Duodenal mucosa (tissue), 2 donors: ENCODE measurements around the gene GTF2A1.

Source experiments
- H3K27ac ChIP-seq: one replicate; pipeline ENCODE4 v1.7.0; 2013; ENCODE audit warnings: low read depth, low read length
- H3K27me3 ChIP-seq, 2 donors: one replicate each; pipeline ENCODE4 v1.7.0; 2013; ENCODE audit warnings: low read length in 2 of 2, control low read depth in 1 of 2; ENCODE audit not compliant: insufficient read depth in 2 of 2, control insufficient read depth in 1 of 2
- H3K36me3 ChIP-seq, 2 donors: one replicate each; pipeline ENCODE4 v1.7.0; 2013; ENCODE audit warnings: low read length in 2 of 2, control low read depth in 1 of 2; ENCODE audit not compliant: insufficient read depth in 2 of 2, control insufficient read depth in 1 of 2
- H3K4me1 ChIP-seq, 2 donors: one replicate each; pipeline ENCODE4 v1.7.0; 2013; ENCODE audit warnings: low read length in 2 of 2, control low read depth in 1 of 2; ENCODE audit not compliant: insufficient read depth in 2 of 2, control insufficient read depth in 1 of 2
- H3K4me3 ChIP-seq, 2 donors: one replicate each; pipeline ENCODE4 v1.7.0; 2013; ENCODE audit warnings: low read length in 2 of 2, low read depth in 1 of 2
- H3K9ac ChIP-seq, 2 donors: one replicate each; pipeline ENCODE4 v1.7.0; 2013; ENCODE audit warnings: low read length in 2 of 2, low read depth in 1 of 2
- H3K9me3 ChIP-seq, 2 donors: one replicate each; pipeline ENCODE4 v1.7.0; 2013; ENCODE audit warnings: low read length in 2 of 2, control low read depth in 1 of 2; ENCODE audit not compliant: control insufficient read depth in 1 of 2

GTF2A1 gene

DNA sequence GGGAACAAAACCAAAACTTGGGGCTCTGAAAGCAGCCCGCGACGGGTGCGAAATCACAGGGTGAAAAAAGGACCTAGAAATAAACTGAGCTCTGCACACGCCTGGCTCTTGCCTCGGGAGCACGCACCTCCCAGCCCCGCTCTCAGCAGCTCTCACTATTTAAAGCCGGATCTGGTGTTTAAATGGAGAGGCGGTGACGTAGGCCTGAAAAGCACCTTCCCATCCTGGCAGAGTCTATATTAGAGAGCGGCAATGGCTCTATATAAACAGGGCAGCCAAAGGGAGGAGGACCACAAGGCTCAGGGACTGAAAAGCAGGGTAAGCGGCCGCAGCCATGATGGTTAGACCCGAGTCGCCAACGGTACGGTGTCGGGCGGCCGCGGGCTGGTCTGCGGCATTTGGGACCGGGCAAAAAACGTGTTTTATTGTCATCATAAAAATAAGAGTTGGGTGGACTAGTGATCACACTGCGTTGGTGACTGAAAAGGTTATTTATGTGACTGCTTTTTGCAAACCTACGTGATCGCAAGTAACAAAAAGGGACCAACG is 1.5 kb downstream of the GTF2A1 start:
- Histone ChIP-seq H3K9me3 (peaks cover 0 to 1% of the 10 kb centered on the region in 2 donors), H3K9ac (peak overlapping the region; percentile 96 to 99), H3K27ac (peak overlapping the region; percentile 93), H3K27me3 (no peaks in the 10 kb centered on the region), H3K4me1 (peaks cover 11 to 31% of the 10 kb centered on the region in 2 donors), H3K36me3 (peaks cover 7 to 15% of the 10 kb centered on the region in 2 donors), H3K4me3 (peak overlapping the region; percentile 84 to 89)

DNA sequence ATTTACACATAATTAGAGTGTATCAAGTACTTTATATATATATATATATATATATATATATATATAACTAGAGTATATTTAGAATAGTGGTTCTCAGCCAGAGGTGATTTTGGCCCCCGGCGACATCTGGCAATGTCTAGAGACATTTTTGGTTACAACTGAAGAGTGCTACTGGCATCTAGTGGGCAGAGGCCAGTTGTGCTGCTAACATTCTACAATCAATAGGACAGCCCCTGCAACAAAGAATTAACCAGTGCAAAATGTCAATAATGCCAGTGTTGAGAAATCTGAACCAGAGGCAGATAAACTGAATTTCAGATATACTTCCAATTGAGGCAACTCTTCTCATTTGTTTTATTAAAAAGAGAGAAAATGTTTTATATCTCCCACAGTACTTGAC is 8.9 kb downstream of the GTF2A1 start:
- Histone ChIP-seq H3K9me3 (no peaks in the 10 kb centered on the region), H3K27ac (no peak overlapping the region), H3K27me3 (no peaks in the 10 kb centered on the region), H3K36me3 (peaks cover 14 to 42% of the 10 kb centered on the region in 2 donors), H3K4me1 (no peaks in the 10 kb centered on the region), H3K4me3 (no peak overlapping the region), H3K9ac (no peak overlapping the region)

DNA sequence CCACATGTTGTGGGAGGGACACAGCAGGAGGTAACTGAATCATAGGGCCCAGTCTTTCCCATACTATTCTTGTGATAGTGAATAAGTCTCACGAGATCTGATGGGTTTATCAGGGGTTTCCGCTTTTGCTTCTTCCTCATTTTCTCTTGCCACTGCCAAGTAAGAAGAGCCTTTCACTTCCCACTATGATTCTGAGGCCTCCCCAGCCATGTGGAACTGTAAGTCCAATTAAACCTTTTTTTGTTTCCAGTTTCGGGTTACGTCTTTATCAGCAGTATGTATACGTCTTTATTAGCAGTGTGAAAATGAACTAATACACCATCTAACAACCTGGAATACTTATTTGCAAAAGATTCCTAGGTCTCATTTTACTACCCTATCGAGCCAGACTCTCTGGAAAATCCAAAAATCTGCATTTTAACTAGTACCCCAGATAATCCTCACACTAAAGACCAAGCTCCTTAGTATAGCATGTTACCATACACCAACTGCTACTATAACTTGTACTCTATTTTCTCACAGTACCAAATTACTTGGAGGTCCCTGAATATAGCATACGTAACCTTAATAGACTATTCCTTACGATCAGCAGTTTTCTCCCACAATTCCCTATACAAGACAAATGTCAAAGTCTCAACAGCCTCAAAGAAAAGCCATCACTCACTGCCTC is 11.5 kb downstream of the GTF2A1 start:
- H3K4me1 ChIP-seq: no peaks in the 10 kb centered on the region
- H3K9ac ChIP-seq: no peak overlapping the region
- H3K27me3 ChIP-seq: no peaks in the 10 kb centered on the region
- H3K36me3 ChIP-seq: peaks cover 11 to 35% of the 10 kb centered on the region in 2 donors
- H3K27ac ChIP-seq: no peak overlapping the region
- H3K4me3 ChIP-seq: no peak overlapping the region
- H3K9me3 ChIP-seq: no peaks in the 10 kb centered on the region

DNA sequence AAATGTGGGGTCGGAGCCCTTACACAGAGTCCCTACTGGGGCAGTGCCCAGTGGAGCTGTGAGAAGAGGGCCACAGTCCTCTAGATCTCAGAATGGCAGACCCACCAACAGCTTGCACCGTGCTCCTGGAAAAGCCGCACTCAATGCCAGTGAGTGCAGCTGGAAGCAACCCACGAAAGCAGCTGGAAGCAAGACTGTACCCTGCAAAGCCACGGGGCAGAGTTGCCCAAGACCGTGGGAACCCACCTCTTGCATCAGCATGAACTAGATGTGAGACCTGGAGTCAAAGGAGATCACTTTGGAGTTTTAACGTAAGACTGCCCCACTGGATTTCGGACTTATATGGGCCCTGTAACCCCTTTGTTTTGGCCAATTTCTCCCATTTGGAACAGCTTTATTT is 12.3 kb downstream of the GTF2A1 start:
- H3K27ac ChIP-seq: no peak overlapping the region
- H3K9ac ChIP-seq: no peak overlapping the region

DNA sequence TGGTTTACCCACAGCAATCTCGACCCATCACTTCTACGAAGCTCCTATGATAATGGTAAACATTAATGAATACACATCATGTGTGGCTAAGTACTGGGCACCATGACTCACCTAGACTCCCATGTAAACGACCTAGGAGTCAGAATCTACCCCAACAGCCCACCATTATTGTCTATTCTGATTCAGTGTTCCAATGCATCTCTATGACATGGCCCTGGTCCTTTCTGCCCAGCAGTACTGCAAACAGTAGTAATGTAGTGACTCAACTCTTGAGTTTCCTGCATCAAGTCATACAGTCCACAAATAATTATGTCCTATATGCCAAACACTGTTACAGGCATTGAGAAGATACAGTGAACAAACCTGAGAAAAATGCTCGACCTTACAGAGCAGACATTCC is 14.6 kb downstream of the GTF2A1 start:
- Histone ChIP-seq H3K9ac (no peak overlapping the region), H3K4me1 (no peaks in the 10 kb centered on the region), H3K9me3 (no peaks in the 10 kb centered on the region), H3K4me3 (no peak overlapping the region), H3K36me3 (peaks cover 7 to 54% of the 10 kb centered on the region in 2 donors), H3K27me3 (no peaks in the 10 kb centered on the region), H3K27ac (no peak overlapping the region)

More for the DNA sequence above, 12.3 kb downstream of the GTF2A1 start:
- H3K36me3 ChIP-seq: peaks cover 14 to 40% of the 10 kb centered on the region in 2 donors
- H3K9me3 ChIP-seq: no peaks in the 10 kb centered on the region
- no peaks in the 10 kb centered on the region for H3K4me1 ChIP-seq
- no peak overlapping the region for H3K4me3 ChIP-seq
- no peaks in the 10 kb centered on the region for H3K27me3 ChIP-seq

DNA sequence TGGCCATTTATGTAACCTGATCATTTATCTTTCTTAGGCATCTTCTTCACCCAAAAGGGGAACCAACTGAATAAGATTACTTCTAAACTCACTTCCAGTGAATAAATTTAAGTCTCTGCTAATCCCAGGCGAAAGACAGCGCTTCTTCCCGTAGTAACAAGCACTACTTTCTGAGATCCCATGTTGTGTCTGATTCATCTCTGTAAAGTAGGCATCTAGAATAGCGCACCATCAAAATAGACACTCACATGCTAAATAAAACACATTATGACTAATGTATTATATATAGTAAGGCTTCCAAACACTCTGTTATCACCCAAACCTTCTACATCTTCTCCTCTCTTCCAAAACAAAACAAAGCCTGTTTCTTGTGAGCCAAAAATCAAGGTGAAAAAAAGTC is 15.1 kb downstream of the GTF2A1 start:
- peaks cover 7 to 54% of the 10 kb centered on the region in 2 donors for H3K36me3 ChIP-seq
- no peaks in the 10 kb centered on the region for H3K4me1 ChIP-seq
- no peak overlapping the region for H3K9ac ChIP-seq
- H3K27me3 ChIP-seq: no peaks in the 10 kb centered on the region
- no peak overlapping the region for H3K4me3 ChIP-seq
- no peaks in the 10 kb centered on the region for H3K9me3 ChIP-seq
- H3K27ac ChIP-seq: no peak overlapping the region

DNA sequence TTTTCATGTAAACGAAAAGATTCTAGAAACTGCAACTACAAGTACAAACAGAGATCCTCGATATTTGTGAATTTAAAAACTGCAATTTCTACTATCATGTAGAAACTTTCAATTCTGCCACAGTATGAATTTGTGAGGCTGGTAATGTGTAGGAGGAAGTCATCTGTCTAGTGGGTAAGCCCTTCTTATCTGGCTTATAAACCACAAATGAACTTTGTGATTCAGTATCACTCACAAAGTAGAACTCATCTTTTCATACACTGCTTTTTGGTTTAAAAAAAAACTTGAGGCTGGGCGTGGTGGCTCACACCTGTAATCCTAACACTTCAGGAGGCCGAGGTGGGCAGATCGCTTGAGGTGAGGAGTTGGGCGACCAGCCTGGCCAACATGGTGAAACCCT is 20.7 kb downstream of the GTF2A1 start:
- Histone ChIP-seq H3K4me3 (no peak overlapping the region), H3K9ac (no peak overlapping the region), H3K4me1 (peaks cover 0 to 5% of the 10 kb centered on the region in 2 donors), H3K36me3 (peaks cover 14 to 41% of the 10 kb centered on the region in 2 donors), H3K27ac (no peak overlapping the region), H3K9me3 (no peaks in the 10 kb centered on the region), H3K27me3 (no peaks in the 10 kb centered on the region)

DNA sequence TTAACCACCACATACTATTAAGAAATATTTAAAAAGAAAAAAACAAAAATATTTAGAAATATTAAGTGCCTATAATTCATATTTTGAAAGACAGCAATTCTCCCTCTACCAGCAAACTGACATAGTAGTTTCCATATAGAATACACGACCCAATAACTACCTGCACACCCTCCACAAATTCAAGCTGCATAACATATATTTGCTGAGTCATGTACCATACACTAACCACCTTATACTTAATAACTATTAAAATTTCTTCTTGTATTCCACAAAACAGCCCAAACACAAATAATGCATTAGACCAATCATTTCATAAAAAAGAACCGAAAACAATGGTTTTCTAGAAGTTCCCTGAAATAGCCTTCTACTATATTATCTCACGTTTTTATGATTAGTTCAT is 21.7 kb downstream of the GTF2A1 start:
- Histone ChIP-seq H3K27me3 (no peaks in the 10 kb centered on the region), H3K27ac (no peak overlapping the region), H3K4me3 (no peak overlapping the region), H3K9ac (no peak overlapping the region), H3K4me1 (peaks cover 0 to 5% of the 10 kb centered on the region in 2 donors), H3K36me3 (peaks cover 18 to 51% of the 10 kb centered on the region in 2 donors), H3K9me3 (no peaks in the 10 kb centered on the region)

DNA sequence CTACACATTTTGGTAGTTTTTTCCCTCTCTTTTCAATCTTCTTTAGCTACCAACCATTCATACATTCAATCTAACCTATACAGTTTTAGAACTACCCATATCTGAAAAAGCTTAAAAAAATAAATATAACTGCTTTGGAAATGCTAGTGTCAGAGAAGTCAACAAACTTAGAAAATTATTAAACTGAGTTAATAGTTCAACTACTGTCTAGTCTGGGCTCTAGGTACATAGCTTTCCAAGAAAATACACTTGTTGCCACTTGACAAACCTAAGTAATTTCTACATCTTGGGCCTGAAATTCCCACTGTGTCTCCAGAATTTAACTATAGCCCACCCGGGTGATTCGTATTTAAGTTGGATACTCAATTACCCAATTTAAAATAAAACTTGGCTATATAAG is 22.1 kb downstream of the GTF2A1 start:
- H3K36me3 ChIP-seq: peaks cover 18 to 51% of the 10 kb centered on the region in 2 donors
- no peaks in the 10 kb centered on the region for H3K9me3 ChIP-seq
- H3K27me3 ChIP-seq: no peaks in the 10 kb centered on the region
- no peak overlapping the region for H3K4me3 ChIP-seq
- H3K27ac ChIP-seq: no peak overlapping the region
- peaks cover 0 to 5% of the 10 kb centered on the region in 2 donors for H3K4me1 ChIP-seq
- no peak overlapping the region for H3K9ac ChIP-seq

DNA sequence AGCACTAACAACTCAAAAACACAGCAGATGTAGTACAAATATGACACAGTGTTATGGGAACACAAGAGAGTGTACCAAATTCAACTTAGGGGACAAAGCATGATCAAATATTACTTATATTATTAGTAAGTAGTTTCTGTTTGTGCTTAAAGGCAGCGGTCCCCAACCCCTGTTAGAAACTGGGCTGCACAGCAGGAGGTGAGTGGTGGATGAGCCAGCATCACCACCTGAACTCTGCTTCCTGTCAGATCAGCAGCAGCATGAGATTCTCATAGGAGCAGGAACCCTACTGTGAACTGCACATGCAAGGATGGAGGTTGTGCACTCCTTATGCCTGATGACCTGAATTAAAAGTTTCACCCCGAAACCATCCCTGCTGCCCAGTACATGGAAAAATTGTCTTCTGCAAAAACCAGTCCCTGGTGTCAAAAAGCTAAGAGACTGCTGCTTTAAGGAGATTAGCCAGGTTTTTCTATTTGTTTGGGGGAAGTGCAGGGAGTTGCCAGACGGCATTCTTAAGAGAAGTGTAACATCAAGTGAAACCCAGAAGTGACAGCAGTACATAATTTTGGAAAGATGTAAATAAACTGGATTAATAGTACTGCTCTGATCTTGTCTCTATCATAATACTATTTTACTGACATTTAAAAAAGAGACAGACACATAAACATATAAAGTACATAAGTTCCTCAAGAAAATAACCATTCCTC is 26.7 kb downstream of the GTF2A1 start:
- no peak overlapping the region for H3K4me3 ChIP-seq
- H3K4me1 ChIP-seq: no peaks in the 10 kb centered on the region
- no peaks in the 10 kb centered on the region for H3K9me3 ChIP-seq
- H3K9ac ChIP-seq: no peak overlapping the region
- no peaks in the 10 kb centered on the region for H3K27me3 ChIP-seq
- no peak overlapping the region for H3K27ac ChIP-seq
- H3K36me3 ChIP-seq: peaks cover 31 to 54% of the 10 kb centered on the region in 2 donors
